ENCODE measurements around the gene TMEM63B.
"Not testable (repeated sequence)": the region's sequence is repeated elsewhere in the genome, so short reads cannot be mapped to it uniquely, and the experiment has no call there.

The TMEM63B gene

GRCh38 chr6:44094403-44095242 is 32.7 kb upstream of the TMEM63B start:
- no peak for ATAC-seq

GRCh38 chr6:44095243-44095623 is 32.1 kb upstream of the TMEM63B start:
- ATAC-seq = not testable (repeated sequence)

GRCh38 chr6:44096612-44097011 is 30.7 kb upstream of the TMEM63B start:
- ATAC-seq = peak; percentile 66 to 87

- no peak for ATAC-seq
Observed at GRCh38 chr6:44097782-44098317, 29.5 kb upstream of the TMEM63B start.

- ATAC-seq = no peak
Observed at GRCh38 chr6:44099192-44099591, 28.2 kb upstream of the TMEM63B start.

GRCh38 chr6:44100088-44100550 is 27.2 kb upstream of the TMEM63B start:
- peak in 1 of 2 donors; percentile 52 for ATAC-seq

- no peak for ATAC-seq
Observed at GRCh38 chr6:44101832-44102231, 25.5 kb upstream of the TMEM63B start.

- no peak for ATAC-seq
Observed at GRCh38 chr6:44102527-44102926, 24.8 kb upstream of the TMEM63B start.

GRCh38 chr6:44104481-44105021 is 22.8 kb upstream of the TMEM63B start:
- ATAC-seq = no peak

- no peak for ATAC-seq
Observed at GRCh38 chr6:44105146-44105545, 22.2 kb upstream of the TMEM63B start.

- no peak for ATAC-seq
Observed at GRCh38 chr6:44105993-44106740, 21.2 kb upstream of the TMEM63B start.

- ATAC-seq = no peak
Observed at GRCh38 chr6:44107017-44107416, 20.3 kb upstream of the TMEM63B start.

- no peak for ATAC-seq
Observed at GRCh38 chr6:44108471-44108870, 18.9 kb upstream of the TMEM63B start.

- no peak for ATAC-seq
Observed at GRCh38 chr6:44109212-44109611, 18.1 kb upstream of the TMEM63B start.

- no peak for ATAC-seq
Observed at GRCh38 chr6:44110005-44110676, 17.2 kb upstream of the TMEM63B start.

- ATAC-seq = no peak
Observed at GRCh38 chr6:44110966-44111365, 16.4 kb upstream of the TMEM63B start.

GRCh38 chr6:44111434-44112417 is 15.6 kb upstream of the TMEM63B start:
- ATAC-seq = no peak

GRCh38 chr6:44113414-44113813 is 13.9 kb upstream of the TMEM63B start:
- ATAC-seq = no peak

- ATAC-seq = no peak
Observed at GRCh38 chr6:44115866-44116265, 11.5 kb upstream of the TMEM63B start.

- no peak for ATAC-seq
Observed at GRCh38 chr6:44116641-44117382, 10.5 kb upstream of the TMEM63B start.

Data from activated CD4-positive, CD25-positive, alpha-beta regulatory T cell treated with anti-CD3 and anti-CD28 coated beads, Interleukin-2, amount 50 U/mL, for 24 hours (primary cell).